Endodermal cell (in vitro differentiated cells): Measurements from ENCODE around the gene ZPR1. TPM values are rescaled to one million over a fixed set of nuclear protein-coding genes. Genes with fewer than 3 reads are reported as not detected.

Experiments used
- DNase-seq: peaks from one replicate; pipeline ENCODE4 v3.0.0-alpha.2; 2017
- H3K27ac ChIP-seq: 2 replicates; pipeline ENCODE4 v1.5.1; 2013; ENCODE audit warnings: mild to moderate bottlenecking, low read depth, low read length, moderate library complexity
- H3K27me3 ChIP-seq: 2 replicates; pipeline ENCODE4 v1.6.1; 2013; ENCODE audit warnings: mild to moderate bottlenecking, low read length, moderate library complexity; ENCODE audit not compliant: insufficient read depth, control insufficient read depth, poor library complexity, severe bottlenecking
- H3K36me3 ChIP-seq: 2 replicates; pipeline ENCODE4 v1.7.0; 2013; ENCODE audit warnings: mild to moderate bottlenecking, low read length, moderate library complexity; ENCODE audit not compliant: control insufficient read depth, insufficient read depth
- H3K4me1 ChIP-seq: one replicate; pipeline ENCODE4 v1.7.0; 2013; ENCODE audit warnings: low read length; ENCODE audit not compliant: control insufficient read depth, insufficient read depth
- H3K4me3 ChIP-seq: 2 replicates; pipeline ENCODE4 v1.5.1; 2013; ENCODE audit warnings: mild to moderate bottlenecking, low read length, moderate library complexity
- H3K9ac ChIP-seq: 2 replicates; pipeline ENCODE4 v1.6.1; 2013; ENCODE audit warnings: mild to moderate bottlenecking, low read length, moderate library complexity; ENCODE audit not compliant: poor library complexity, severe bottlenecking; ENCODE audit errors: extremely low read depth
- H3K9me3 ChIP-seq: 2 replicates; pipeline ENCODE4 v1.6.1; 2013; ENCODE audit warnings: mild to moderate bottlenecking, low read length, moderate library complexity; ENCODE audit not compliant: control insufficient read depth
- H3K27ac Mint-ChIP-seq: 2 replicates; pipeline ENCODE4 v1.8.0; 2020; ENCODE audit warnings: mixed read lengths
- H3K27me3 Mint-ChIP-seq: 2 replicates; pipeline ENCODE4 v1.8.0; 2021; ENCODE audit warnings: mild to moderate bottlenecking, mixed read lengths; ENCODE audit not compliant: insufficient read depth
- H3K36me3 Mint-ChIP-seq: 2 replicates; pipeline ENCODE4 v1.8.0; 2020; ENCODE audit warnings: low read depth, mixed read lengths
- H3K4me1 Mint-ChIP-seq: 2 replicates; pipeline ENCODE4 v1.8.0; 2020; ENCODE audit warnings: mixed read lengths
- H3K4me3 Mint-ChIP-seq: 2 replicates; pipeline ENCODE4 v1.8.0; 2020; ENCODE audit warnings: mild to moderate bottlenecking, moderate library complexity, mixed read lengths
- H3K9me3 Mint-ChIP-seq: 2 replicates; pipeline ENCODE4 v1.8.0; 2020; ENCODE audit warnings: mild to moderate bottlenecking, mixed read lengths
- WGBS, 2 experiments: methylation state at CpG; one replicate each; pipeline versions ENCODE4 v1.1.5 to v1.1.7; 2013; ENCODE audit warnings: missing lambda C conversion rate in 2 of 2, mixed read lengths in 1 of 2; ENCODE audit not compliant: insufficient coverage in 1 of 2, insufficient read length in 1 of 2; 5-methylcytosine and 5-hydroxymethylcytosine counted together
- total RNA-seq, 2 donors: library from RNA; stranded (reverse); fragmentation: NEBNext Ultra II Directional in 1 of 2; extraction: Animal tissue kit (Norgen Biotek cat#: 25700) in 1 of 2; gene quantifications; 2 replicates in 1 of 2; 3 replicates in 1 of 2; pipeline ENCODE4 v1.2.1, GENCODE V29; 2021
- TF ChIP-seq, protein P1 (sequence below): fragments of 200-600 bp; sonication (generic); conservative IDR thresholded peaks from 2 replicates; pipeline ENCODE4 v1.5.0; 2021; ENCODE audit warnings: antibody characterized with exemption, mild to moderate bottlenecking

ZPR1 gene
- total RNA-seq, 2 donors from 2014 or later = 59.2 to 63.4 TPM

DNA sequence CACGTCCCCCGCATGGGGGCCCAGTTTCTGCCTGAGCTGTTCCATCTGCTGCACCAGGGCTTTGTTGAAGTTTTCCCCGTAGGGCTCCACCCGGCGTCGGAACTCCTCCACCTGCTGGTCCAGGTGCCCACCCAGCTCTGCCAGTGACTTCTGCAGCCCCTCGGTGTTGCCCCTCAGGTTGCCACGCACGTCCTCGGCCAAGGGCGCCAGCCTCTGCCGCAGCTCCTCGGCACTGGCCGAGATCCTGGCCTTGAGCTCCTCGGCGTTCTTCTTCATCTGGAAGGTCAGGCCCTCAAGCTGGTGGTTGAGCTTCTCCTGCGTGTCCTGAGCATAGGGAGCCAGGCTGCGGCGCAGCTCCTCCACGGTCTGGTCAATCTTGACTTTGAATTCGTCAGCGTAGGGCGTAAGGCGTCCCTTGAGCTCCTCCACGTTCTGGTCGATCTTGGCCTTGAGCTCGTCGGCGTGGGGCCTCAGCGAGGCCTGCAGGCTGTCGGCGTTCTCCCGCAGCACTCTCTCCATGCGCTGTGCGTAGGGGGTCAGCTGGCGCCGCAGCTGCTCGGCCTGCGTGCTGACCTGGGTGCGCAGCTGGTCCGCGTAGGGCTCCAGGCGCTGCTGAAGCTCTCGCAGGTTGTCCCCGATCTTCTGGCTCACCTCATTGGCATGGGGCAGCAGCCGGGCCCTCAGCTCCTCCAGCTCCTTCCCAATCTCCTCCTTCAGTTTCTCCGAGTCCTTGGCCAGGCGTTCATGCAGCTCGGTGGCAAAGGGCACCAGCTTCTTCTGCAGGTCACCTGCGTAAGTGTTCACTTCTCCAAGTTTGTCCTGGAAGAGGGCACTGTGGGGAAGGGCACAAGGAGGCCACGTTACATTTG lies 33.5 kb upstream of the ZPR1 start:
- H3K9me3 ChIP-seq = no peaks in the 10 kb centered on the region
- Mint-ChIP-seq H3K4me1 (peaks cover 8% of the 10 kb centered on the region), H3K36me3 (no peaks in the 10 kb centered on the region), H3K9me3 (no peaks in the 10 kb centered on the region), H3K4me3 (no peak overlapping the region), H3K27ac (no peak overlapping the region), H3K27me3 (peaks cover 2% of the 10 kb centered on the region)
- 94% methylated on average over 39 to 51 of the region's 51 CpGs for WGBS, 2 experiments
- H3K27ac ChIP-seq = no peak overlapping the region
- H3K4me3 ChIP-seq = no peak overlapping the region
- H3K4me1 ChIP-seq = peaks cover 13% of the 10 kb centered on the region
- no peaks in the 10 kb centered on the region for H3K27me3 ChIP-seq
- no peak overlapping the region for H3K9ac ChIP-seq
- no peaks in the 10 kb centered on the region for H3K36me3 ChIP-seq
- DNase-seq = no peak
- TF ChIP-seq, protein P1, sequence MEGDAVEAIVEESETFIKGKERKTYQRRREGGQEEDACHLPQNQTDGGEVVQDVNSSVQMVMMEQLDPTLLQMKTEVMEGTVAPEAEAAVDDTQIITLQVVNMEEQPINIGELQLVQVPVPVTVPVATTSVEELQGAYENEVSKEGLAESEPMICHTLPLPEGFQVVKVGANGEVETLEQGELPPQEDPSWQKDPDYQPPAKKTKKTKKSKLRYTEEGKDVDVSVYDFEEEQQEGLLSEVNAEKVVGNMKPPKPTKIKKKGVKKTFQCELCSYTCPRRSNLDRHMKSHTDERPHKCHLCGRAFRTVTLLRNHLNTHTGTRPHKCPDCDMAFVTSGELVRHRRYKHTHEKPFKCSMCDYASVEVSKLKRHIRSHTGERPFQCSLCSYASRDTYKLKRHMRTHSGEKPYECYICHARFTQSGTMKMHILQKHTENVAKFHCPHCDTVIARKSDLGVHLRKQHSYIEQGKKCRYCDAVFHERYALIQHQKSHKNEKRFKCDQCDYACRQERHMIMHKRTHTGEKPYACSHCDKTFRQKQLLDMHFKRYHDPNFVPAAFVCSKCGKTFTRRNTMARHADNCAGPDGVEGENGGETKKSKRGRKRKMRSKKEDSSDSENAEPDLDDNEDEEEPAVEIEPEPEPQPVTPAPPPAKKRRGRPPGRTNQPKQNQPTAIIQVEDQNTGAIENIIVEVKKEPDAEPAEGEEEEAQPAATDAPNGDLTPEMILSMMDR = no peak

DNA sequence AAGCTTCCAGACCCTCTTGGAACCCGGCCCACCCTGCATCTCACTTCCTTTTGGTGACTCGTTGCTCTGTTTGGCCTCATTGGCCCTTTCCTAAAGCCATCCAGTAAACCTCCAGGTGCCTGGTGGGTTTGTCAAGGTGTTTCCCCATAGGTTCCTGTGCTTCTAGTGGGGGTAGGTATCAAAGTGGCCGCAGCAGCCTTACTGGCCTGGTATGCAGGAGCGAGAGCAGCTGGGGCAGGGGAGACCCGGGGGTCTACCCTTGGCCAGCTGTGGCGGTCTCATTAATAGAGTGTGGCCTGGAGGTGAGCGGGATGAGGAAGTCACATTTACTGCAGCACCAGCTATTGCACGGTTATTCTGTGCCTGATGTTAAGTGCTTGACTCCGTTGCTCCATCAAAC lies 31.2 kb upstream of the ZPR1 start:
- 91 to 94% methylated on average over 7 to 9 of the region's 9 CpGs for WGBS, 2 experiments
- H3K27me3 Mint-ChIP-seq = peaks cover 2% of the 10 kb centered on the region
- H3K27me3 ChIP-seq = no peaks in the 10 kb centered on the region

DNA sequence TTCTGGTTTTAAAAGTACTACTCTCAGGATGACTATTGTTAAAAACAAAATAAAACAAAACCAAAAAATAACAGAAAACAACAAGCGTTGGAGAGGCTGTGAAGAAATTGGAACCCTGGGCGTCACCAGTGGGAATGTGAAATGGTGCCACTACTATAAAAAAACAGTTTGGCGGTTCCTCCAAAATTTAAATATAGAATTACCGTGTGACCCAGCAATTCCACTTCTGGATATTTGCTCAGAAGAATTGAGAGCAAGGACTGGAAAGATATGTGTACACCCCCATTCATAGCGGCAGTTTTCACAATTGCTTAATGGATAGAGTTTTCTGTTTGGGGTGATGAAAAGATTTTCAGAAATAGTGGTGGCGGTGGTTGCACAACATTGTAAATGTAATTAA lies 26.7 kb upstream of the ZPR1 start:
- Histone ChIP-seq H3K4me1 (peaks cover 6% of the 10 kb centered on the region), H3K27ac (no peak overlapping the region), H3K36me3 (no peaks in the 10 kb centered on the region), H3K4me3 (no peak overlapping the region), H3K9me3 (peaks cover 5% of the 10 kb centered on the region), H3K9ac (no peak overlapping the region), H3K27me3 (no peaks in the 10 kb centered on the region)
- H3K4me3 Mint-ChIP-seq = no peak overlapping the region
- H3K36me3 Mint-ChIP-seq = no peaks in the 10 kb centered on the region
- TF ChIP-seq, protein P1 = no peak
- no peak overlapping the region for H3K27ac Mint-ChIP-seq
- no peaks in the 10 kb centered on the region for H3K27me3 Mint-ChIP-seq
- H3K9me3 Mint-ChIP-seq = no peaks in the 10 kb centered on the region
- peaks cover 11% of the 10 kb centered on the region for H3K4me1 Mint-ChIP-seq
- no peak for DNase-seq
- 93 to 95% methylated on average over 3 to 5 of the region's 6 CpGs for WGBS, 2 experiments

More for the DNA sequence above, 31.2 kb upstream of the ZPR1 start:
- H3K27ac Mint-ChIP-seq = no peak overlapping the region
- Histone ChIP-seq H3K4me1 (peaks cover 16% of the 10 kb centered on the region), H3K27ac (no peak overlapping the region), H3K36me3 (no peaks in the 10 kb centered on the region), H3K9ac (no peak overlapping the region), H3K9me3 (no peaks in the 10 kb centered on the region), H3K4me3 (no peak overlapping the region)
- peaks cover 8% of the 10 kb centered on the region for H3K4me1 Mint-ChIP-seq
- no peak overlapping the region for H3K4me3 Mint-ChIP-seq
- H3K9me3 Mint-ChIP-seq = no peaks in the 10 kb centered on the region
- TF ChIP-seq, protein P1 = no peak
- no peaks in the 10 kb centered on the region for H3K36me3 Mint-ChIP-seq
- peak; percentile 40 for DNase-seq
